Naive thymus-derived CD4-positive, alpha-beta T cell (primary cell): Measurements from ENCODE around the gene SLC5A2. TPM values are rescaled to one million over a fixed set of nuclear protein-coding genes. Genes with fewer than 3 reads are reported as not detected.
"Not testable (repeated sequence)": the region's sequence is repeated elsewhere in the genome, so short reads cannot be mapped to it uniquely, and the experiment has no call there.

Experiments used
- ATAC-seq: fragments of 150-1000 bp; cut with Tn5 transposase; 2 replicates; pipeline ENCODE4 v1.10.0; 2021; ENCODE audit warnings: mild to moderate bottlenecking, moderate library complexity
- CTCF ChIA-PET: fragments of 350-600 bp; sonication (Branson Sonifier 250); formaldehyde crosslinking; loops from one replicate; lab custom pipeline; 2021; ENCODE audit warnings: antibody characterized with exemption; lab: Charles Lee
- POLR2A ChIA-PET: fragments of 350-600 bp; sonication (Branson Sonifier 250); formaldehyde crosslinking; loops from one replicate; lab custom pipeline; 2021; ENCODE audit warnings: antibody characterized with exemption, inconsistent platforms; lab: Charles Lee
- DNase-seq, 9 donors: peaks; one replicate each; pipeline versions ENCODE4 v3.0.0 to v3.0.0-alpha.2; 2020 to 2022; ENCODE audit warnings: mixed read lengths in 1 of 9
- H3K27ac ChIP-seq: one replicate; pipeline ENCODE4 v1.7.0; 2013; ENCODE audit warnings: mild to moderate bottlenecking, low read depth, low read length, moderate library complexity
- H3K27me3 ChIP-seq, 2 donors: one replicate each; pipeline ENCODE4 v1.7.0; 2013; ENCODE audit warnings: low read length in 2 of 2, mild to moderate bottlenecking in 2 of 2, moderate library complexity in 2 of 2; ENCODE audit not compliant: control insufficient read depth in 2 of 2, insufficient read depth in 2 of 2
- H3K36me3 ChIP-seq, 3 experiments: 1 replicate in 2 of 3; 2 replicates in 1 of 3; pipeline ENCODE4 v1.7.0; 2013; ENCODE audit warnings: low read length in 3 of 3, mild to moderate bottlenecking in 3 of 3, moderate library complexity in 1 of 3; ENCODE audit not compliant: insufficient read depth in 3 of 3, control insufficient read depth in 2 of 3
- H3K4me1 ChIP-seq, 2 donors: one replicate each; pipeline ENCODE4 v1.7.0; 2013; ENCODE audit warnings: low read length in 2 of 2, mild to moderate bottlenecking in 2 of 2, moderate library complexity in 1 of 2; ENCODE audit not compliant: control insufficient read depth in 2 of 2, insufficient read depth in 2 of 2
- H3K4me3 ChIP-seq: 2 replicates; pipeline ENCODE4 v1.7.0; 2013; ENCODE audit warnings: mild to moderate bottlenecking, low read length
- H3K9me3 ChIP-seq, 3 experiments: 1 replicate in 2 of 3; 2 replicates in 1 of 3; pipeline ENCODE4 v1.7.0; 2013; ENCODE audit warnings: low read length in 3 of 3; ENCODE audit not compliant: control insufficient read depth in 2 of 3
- H3K27ac Mint-ChIP-seq, 9 donors: one replicate each; pipeline ENCODE4 v1.8.0; 2020 to 2022; ENCODE audit warnings: mixed read lengths in 9 of 9, mild to moderate bottlenecking in 8 of 9, moderate library complexity in 5 of 9, inconsistent platforms in 2 of 9
- H3K27me3 Mint-ChIP-seq, 5 donors: one replicate each; pipeline ENCODE4 v1.8.0; 2021 to 2022; ENCODE audit warnings: mixed read lengths in 5 of 5, mild to moderate bottlenecking in 1 of 5
- H3K36me3 Mint-ChIP-seq, 5 donors: one replicate each; pipeline ENCODE4 v1.8.0; 2020 to 2022; ENCODE audit warnings: mixed read lengths in 5 of 5, mild to moderate bottlenecking in 3 of 5, inconsistent platforms in 1 of 5
- H3K4me1 Mint-ChIP-seq, 7 donors: one replicate each; pipeline ENCODE4 v1.8.0; 2020 to 2022; ENCODE audit warnings: mixed read lengths in 7 of 7, mild to moderate bottlenecking in 3 of 7, inconsistent platforms in 1 of 7
- H3K4me3 Mint-ChIP-seq, 10 donors: one replicate each; pipeline ENCODE4 v1.8.0; 2020 to 2022; ENCODE audit warnings: mild to moderate bottlenecking in 10 of 10, mixed read lengths in 10 of 10, moderate library complexity in 6 of 10, inconsistent platforms in 2 of 10
- H3K9me3 Mint-ChIP-seq, 11 donors: one replicate each; pipeline ENCODE4 v1.8.0; 2020 to 2022; ENCODE audit warnings: mixed read lengths in 11 of 11, mild to moderate bottlenecking in 4 of 11, inconsistent platforms in 1 of 11, moderate library complexity in 1 of 11
- intact Hi-C, 2 donors: fragments of 100-400 bp; cut with micrococcal nuclease; formaldehyde crosslinking; loops; one replicate each; pipeline ENCODE4 v1.15.1; 2023
- polyA plus RNA-seq, 2 donors: library from polyadenylated mRNA; unstranded; fragments of 300-500 nt; fragmentation: Illumina TruSeq; gene quantifications; one replicate each; pipeline ENCODE4 v1.2.3, GENCODE V29; 2021
- total RNA-seq, 6 experiments: library from RNA in 5 of 6; stranded (reverse) in 5 of 6; gene quantifications; 1 replicate in 5 of 6; 2 replicates in 1 of 6; pipeline ENCODE4 v1.2.3 and lab custom pipeline; 2021 to 2026

The SLC5A2 gene
- total and polyA plus RNA-seq, 7 experiments from 2014 or later, result 0.12 to 5.5 (median 3.3) TPM

DNA sequence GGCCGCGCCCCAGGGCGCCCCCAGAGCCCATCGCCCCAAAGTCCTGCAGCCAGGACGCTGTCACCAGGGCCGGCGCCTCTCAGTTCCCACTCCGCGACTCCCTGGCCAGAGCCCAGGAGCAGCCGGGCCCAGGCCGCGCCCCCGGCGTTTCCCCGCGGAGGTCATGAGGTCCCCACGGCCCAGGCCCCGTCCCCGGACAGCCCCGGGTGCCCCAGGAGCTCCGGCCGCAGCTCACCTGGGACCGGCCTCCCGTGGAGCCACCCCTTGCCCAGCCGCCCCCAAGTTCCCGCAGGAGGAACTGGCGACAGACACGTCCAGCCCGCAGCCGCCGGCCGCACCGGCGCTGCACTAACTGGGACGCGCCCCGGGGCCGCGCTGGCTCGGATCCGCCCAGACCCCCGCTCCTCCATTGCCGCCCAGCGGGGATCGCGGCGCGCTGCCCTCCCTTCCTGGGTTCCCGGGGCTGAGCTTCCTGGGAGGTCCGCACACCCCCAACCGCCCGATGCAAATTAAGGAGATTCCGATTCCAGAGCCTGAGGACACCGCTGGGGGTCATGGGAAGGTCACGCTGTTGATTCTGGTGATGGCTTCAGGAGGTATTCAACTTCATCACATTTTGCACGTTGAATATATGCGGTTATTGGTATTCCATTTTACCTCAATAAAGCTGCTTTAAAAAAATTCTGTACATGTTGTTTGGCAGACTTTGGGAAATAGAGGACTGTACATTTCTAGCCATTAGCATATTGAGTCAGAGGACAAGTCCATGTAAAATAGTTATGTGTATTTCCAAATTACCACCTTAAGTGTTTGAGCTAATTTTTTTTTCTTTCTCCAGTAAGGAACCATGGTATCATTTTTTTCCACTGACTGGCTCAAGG is 54.7 kb downstream of the SLC5A2 start:
- peak overlapping the region in 8 of 10 donors; percentile 47 to 73 (median 62) for H3K4me3 Mint-ChIP-seq
- DNase-seq, result no peak
- Histone ChIP-seq H3K27me3 (peaks cover 0 to 5% of the 10 kb centered on the region in 2 donors), H3K27ac (no peak overlapping the region), H3K4me3 (no peak overlapping the region), H3K4me1 (no peaks in the 10 kb centered on the region), H3K9me3 (peaks cover 0 to 6% (median 0%) of the 10 kb centered on the region in 3 experiments), H3K36me3 (no peaks in the 10 kb centered on the region)
- ATAC-seq, result no peak
- peaks cover 0 to 30% (median 17%) of the 10 kb centered on the region in 11 donors for H3K9me3 Mint-ChIP-seq
- H3K27ac Mint-ChIP-seq, result no peak overlapping the region
- H3K27me3 Mint-ChIP-seq, result peaks cover 39 to 70% (median 48%) of the 10 kb centered on the region in 5 donors
- ChIA-PET POLR2A (no interaction called here), CTCF (no interaction called here)
- intact Hi-C loops, result loop anchor here in 1 of 2 donors (10.0 kb wide), 1 partner anchor 117 kb away; no protein-coding TSS in a partner anchor
- peaks cover 0 to 11% (median 4%) of the 10 kb centered on the region in 5 donors for H3K36me3 Mint-ChIP-seq
- H3K4me1 Mint-ChIP-seq, result peaks cover 0 to 11% (median 4%) of the 10 kb centered on the region in 7 donors

GRCh38 chr16:31538243-31538598 is 55.3 kb downstream of the SLC5A2 start:
- ATAC-seq, H3K27me3 ChIP-seq, H3K27ac Mint-ChIP-seq, CTCF ChIA-PET, H3K4me3 ChIP-seq, H3K4me1 ChIP-seq, POLR2A ChIA-PET, H3K9me3 ChIP-seq, H3K27ac ChIP-seq, H3K36me3 ChIP-seq, DNase-seq: not testable (repeated sequence)
- peaks cover 0 to 11% (median 4%) of the 10 kb centered on the region in 7 donors for H3K4me1 Mint-ChIP-seq
- peak overlapping the region in 3 of 10 donors; percentile 36 to 52 (median 48) for H3K4me3 Mint-ChIP-seq
- peaks cover 39 to 70% (median 48%) of the 10 kb centered on the region in 5 donors for H3K27me3 Mint-ChIP-seq
- peaks cover 0 to 34% (median 17%) of the 10 kb centered on the region in 11 donors for H3K9me3 Mint-ChIP-seq
- intact Hi-C loops, result loop anchor here in 1 of 2 donors (10.0 kb wide), 1 partner anchor 117 kb away; no protein-coding TSS in a partner anchor
- peaks cover 0 to 11% (median 4%) of the 10 kb centered on the region in 5 donors for H3K36me3 Mint-ChIP-seq

GRCh38 chr16:31539762-31540161 is 56.8 kb downstream of the SLC5A2 start:
- CTCF ChIA-PET, result not testable (repeated sequence)
- H3K27me3 Mint-ChIP-seq, result peaks cover 35 to 61% (median 41%) of the 10 kb centered on the region in 5 donors

More at GRCh38 chr16:31539762-31540161, 56.8 kb downstream of the SLC5A2 start:
- DNase-seq, H3K36me3 ChIP-seq, POLR2A ChIA-PET, H3K4me3 Mint-ChIP-seq, H3K27ac Mint-ChIP-seq, H3K27ac ChIP-seq, H3K9me3 ChIP-seq, H3K27me3 ChIP-seq, H3K4me1 ChIP-seq, ATAC-seq, H3K4me3 ChIP-seq: not testable (repeated sequence)
- H3K4me1 Mint-ChIP-seq, result peaks cover 0 to 11% (median 4%) of the 10 kb centered on the region in 7 donors
- intact Hi-C loops, result loop anchor here in 1 of 2 donors (10.0 kb wide), 1 partner anchor 115 kb away; no protein-coding TSS in a partner anchor
- H3K36me3 Mint-ChIP-seq, result peaks cover 0 to 11% (median 4%) of the 10 kb centered on the region in 5 donors
- peaks cover 4 to 40% (median 17%) of the 10 kb centered on the region in 11 donors for H3K9me3 Mint-ChIP-seq

Other genes starting within 250 kb of the SLC5A2 start
- 100 to 1,000 TPM in 1 of 5 experiments, 10 to 100 TPM in 2, 1 to 10 TPM in 1, under 1 TPM in 1; 0.84 to 150 (median 17.9) TPM for gene ITGAM, start 223.1 kb upstream of the SLC5A2 start, total RNA-seq
- gene ITGAM, start 223.1 kb upstream of the SLC5A2 start, polyA plus RNA-seq, result under 1 TPM; 0.27 to 0.52 TPM
- gene ITGAX, start 127.9 kb upstream of the SLC5A2 start, total RNA-seq, result 100 to 1,000 TPM in 1 of 5 experiments, 10 to 100 TPM in 2, 1 to 10 TPM in 2; 4.0 to 306 (median 40.2) TPM
- gene ITGAX, start 127.9 kb upstream of the SLC5A2 start, polyA plus RNA-seq, result under 1 TPM in 1 of 2 donors, not detected in 1; 0.05 TPM
- 1 to 10 TPM in 1 of 5 experiments, under 1 TPM in 1, not detected in 3; 0.24 to 1.3 TPM for gene ITGAD, start 89.8 kb upstream of the SLC5A2 start, total RNA-seq
- gene ITGAD, start 89.8 kb upstream of the SLC5A2 start, polyA plus RNA-seq, result not detected
- gene COX6A2, start 54.8 kb upstream of the SLC5A2 start, total RNA-seq, result not detected
- not detected for gene COX6A2, start 54.8 kb upstream of the SLC5A2 start, polyA plus RNA-seq
- gene ZNF843, start 40.3 kb upstream of the SLC5A2 start, total RNA-seq, result under 1 TPM; 0.11 to 0.54 (median 0.32) TPM
- under 1 TPM; 0.12 to 0.33 TPM for gene ZNF843, start 40.3 kb upstream of the SLC5A2 start, polyA plus RNA-seq
- 10 to 100 TPM in 3 of 5 experiments, 1 to 10 TPM in 2; 8.5 to 14.4 (median 11.5) TPM for gene ARMC5, start 23.6 kb upstream of the SLC5A2 start, total RNA-seq
- 10 to 100 TPM in 1 of 2 donors, 1 to 10 TPM in 1; 6.2 to 12.1 TPM for gene ARMC5, start 23.6 kb upstream of the SLC5A2 start, polyA plus RNA-seq
- gene TGFB1I1, start 11.0 kb upstream of the SLC5A2 start, total RNA-seq, result 1 to 10 TPM in 1 of 5 experiments, under 1 TPM in 4; 0.29 to 1.5 (median 0.57) TPM
- under 1 TPM; 0.32 to 0.44 TPM for gene TGFB1I1, start 11.0 kb upstream of the SLC5A2 start, polyA plus RNA-seq
- gene RUSF1, start 25.3 kb downstream of the SLC5A2 start, total RNA-seq, result 100 to 1,000 TPM in 2 of 5 experiments, 10 to 100 TPM in 3; 47.3 to 118 (median 89.5) TPM
- gene RUSF1, start 25.3 kb downstream of the SLC5A2 start, polyA plus RNA-seq, result 10 to 100 TPM; 22.8 to 30.1 TPM
- gene AHSP, start 44.8 kb downstream of the SLC5A2 start, total RNA-seq, result not detected
- gene AHSP, start 44.8 kb downstream of the SLC5A2 start, polyA plus RNA-seq, result not detected